HEK293T (cell line): Measurements from ENCODE around the gene DENND2A.

ENCODE experiments used
- CTCF ChIA-PET: fragments of 350-600 bp; formaldehyde crosslinking; extraction: SDS; loops from one replicate; lab custom pipeline; 2021; ENCODE audit warnings: antibody characterized with exemption, inconsistent platforms; lab: Yijun Ruan, JAX
- POLR2A ChIA-PET: fragments of 350-600 bp; formaldehyde crosslinking; extraction: SDS; loops from one replicate; lab custom pipeline; 2020; ENCODE audit warnings: antibody characterized with exemption, inconsistent platforms; lab: Yijun Ruan, JAX
- DNase-seq: peaks from one replicate; pipeline ENCODE4 v3.0.0; 2012; ENCODE audit warnings: mixed read lengths; ENCODE audit errors: extremely low spot score
- ARNT ChIP-seq: fragments of 450-650 bp; IDR thresholded peaks from 2 replicates; pipeline ENCODE4 v1.6.1; 2017; ENCODE audit warnings: mild to moderate bottlenecking
- BHLHE40 ChIP-seq: fragments of 450-650 bp; IDR thresholded peaks from 2 replicates; pipeline ENCODE4 v1.6.1; 2016; ENCODE audit warnings: mild to moderate bottlenecking, moderate library complexity, borderline replicate concordance
- CTBP1 ChIP-seq: fragments of 450-650 bp; IDR thresholded peaks from 2 replicates; pipeline ENCODE4 v1.6.1; 2016; ENCODE audit warnings: borderline replicate concordance
- ELF4 ChIP-seq: fragments of 450-650 bp; IDR thresholded peaks from 2 replicates; pipeline ENCODE4 v1.6.1; 2017; ENCODE audit warnings: antibody characterized with exemption
- FOXA1 ChIP-seq: fragments of 450-650 bp; IDR thresholded peaks from 2 replicates; pipeline ENCODE4 v1.6.1; 2016; ENCODE audit warnings: mild to moderate bottlenecking
- FOXK2 ChIP-seq: fragments of 450-650 bp; IDR thresholded peaks from 2 replicates; pipeline ENCODE4 v1.6.1; 2016; ENCODE audit warnings: mild to moderate bottlenecking
- FOXM1 ChIP-seq: fragments of 450-650 bp; IDR thresholded peaks from 2 replicates; pipeline ENCODE4 v1.6.1; 2017; ENCODE audit warnings: mild to moderate bottlenecking, borderline replicate concordance
- HDGF ChIP-seq: fragments of 450-650 bp; IDR thresholded peaks from 2 replicates; pipeline ENCODE4 v1.6.1; 2017; ENCODE audit warnings: antibody characterized with exemption, borderline replicate concordance
- L3MBTL2 ChIP-seq: fragments of 450-650 bp; conservative IDR thresholded peaks from 2 replicates; pipeline ENCODE4 v1.6.1; 2016; ENCODE audit warnings: mild to moderate bottlenecking
- LEF1 ChIP-seq: fragments of 450-650 bp; IDR thresholded peaks from 2 replicates; pipeline ENCODE4 v1.6.1; 2017; ENCODE audit warnings: mild to moderate bottlenecking, borderline replicate concordance
- NFRKB ChIP-seq: fragments of 450-650 bp; IDR thresholded peaks from 2 replicates; pipeline ENCODE4 v1.6.1; 2016; ENCODE audit warnings: mild to moderate bottlenecking, moderate library complexity
- SP1 ChIP-seq: fragments of 450-650 bp; IDR thresholded peaks from 2 replicates; pipeline ENCODE4 v1.6.1; 2017
- SUZ12 ChIP-seq: fragments of 450-650 bp; IDR thresholded peaks from 2 replicates; pipeline ENCODE4 v1.6.1; 2016; ENCODE audit warnings: mild to moderate bottlenecking
- TARDBP ChIP-seq: fragments of 450-650 bp; IDR thresholded peaks from 2 replicates; pipeline ENCODE4 v1.6.1; 2016
- ZNF384 ChIP-seq: fragments of 450-650 bp; IDR thresholded peaks from 2 replicates; pipeline ENCODE4 v1.6.1; 2016
- TF ChIP-seq, protein P1 (sequence below): fragments of 450-650 bp; IDR thresholded peaks from 2 replicates; pipeline ENCODE4 v1.6.1; 2016

The DENND2A gene

DNA sequence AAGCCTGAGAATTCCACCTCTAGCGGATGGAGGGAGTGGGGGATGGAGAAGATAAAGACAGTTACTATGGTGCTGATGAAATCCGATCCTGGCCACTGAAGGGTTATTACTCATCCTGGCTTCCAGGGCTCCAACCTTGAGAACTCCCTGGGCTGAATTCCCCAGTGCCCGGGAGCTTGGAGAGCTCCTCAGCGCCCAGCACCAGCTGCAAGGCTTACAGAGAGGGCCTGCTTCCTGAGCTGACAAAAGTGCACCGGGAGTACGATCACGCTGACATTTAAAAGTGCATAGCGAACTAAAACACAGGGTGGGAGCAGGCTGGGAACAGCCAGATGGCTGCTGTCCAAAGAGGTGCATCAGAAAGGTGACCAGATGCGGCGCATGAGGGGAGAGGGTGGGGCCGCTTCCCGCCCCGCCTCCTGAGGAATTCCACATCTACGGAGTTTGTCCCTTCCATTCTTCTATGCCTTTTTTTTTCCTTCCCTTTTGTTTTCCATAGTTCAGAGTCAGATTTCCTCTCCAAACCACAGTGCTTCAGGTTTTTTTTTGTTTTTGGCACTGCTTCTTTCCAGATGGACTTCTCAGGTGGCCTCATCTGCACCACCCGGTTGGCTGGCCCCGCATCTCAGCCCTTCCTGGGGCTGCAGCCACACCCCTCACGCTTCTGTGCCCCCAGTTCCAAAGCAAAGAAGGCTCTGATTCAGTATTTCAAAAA is 98.9 kb downstream of the DENND2A start:
- TF ChIP-seq ELF4, result no peak
- TF ChIP-seq CTBP1, result peak; percentile 65; the same call in 1 of the 2 replicates
- DNase-seq, result peak; percentile 74
- ChIA-PET POLR2A (no interaction called here), CTCF (interaction anchor here (0.6 to 1.4 kb wide), 4 partner anchors 24 to 105 kb away, joined by 3 read pairs; no protein-coding TSS in a partner anchor)

DNA sequence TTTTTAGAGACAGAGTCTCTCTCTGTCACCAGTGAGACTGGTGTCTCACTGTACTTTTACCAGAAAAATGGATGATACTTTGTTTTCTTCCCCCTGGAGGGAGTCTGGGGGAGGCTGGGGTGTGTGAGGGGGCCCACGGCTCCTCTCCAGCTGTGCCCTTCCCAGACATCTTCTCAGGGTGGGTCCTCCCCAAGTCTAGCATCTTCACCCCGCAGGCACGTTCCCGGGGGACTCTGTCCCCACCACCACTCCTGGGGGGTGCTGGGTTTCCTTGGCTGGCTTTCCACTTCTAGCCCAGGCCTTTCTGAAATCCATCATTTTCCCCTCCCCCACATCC is 99.5 kb downstream of the DENND2A start:
- CTCF ChIA-PET, result interaction anchor here (1.4 kb wide), 1 partner anchor 105 kb away, joined by 3 read pairs; no protein-coding TSS in a partner anchor
- POLR2A ChIA-PET, result no interaction called here
- peak; percentile 20 for DNase-seq
- no peak for TF ChIP-seq TARDBP
- no peak for TF ChIP-seq FOXM1
- no peak for TF ChIP-seq SP1
- TF ChIP-seq NFRKB, result no peak
- no peak for TF ChIP-seq SUZ12
- TF ChIP-seq FOXK2, result no peak
- no peak for TF ChIP-seq HDGF
- TF ChIP-seq L3MBTL2, result no peak

- ChIA-PET POLR2A (no interaction called here), CTCF (interaction anchor here (1.4 kb wide), 1 partner anchor 105 kb away, joined by 3 read pairs; no protein-coding TSS in a partner anchor)
- no peak for TF ChIP-seq LEF1
- no peak for TF ChIP-seq FOXA1
- no peak for TF ChIP-seq ZNF384
- no peak for TF ChIP-seq HDGF
- no peak for TF ChIP-seq CTBP1
- TF ChIP-seq TARDBP, result no peak
- TF ChIP-seq, protein P1, sequence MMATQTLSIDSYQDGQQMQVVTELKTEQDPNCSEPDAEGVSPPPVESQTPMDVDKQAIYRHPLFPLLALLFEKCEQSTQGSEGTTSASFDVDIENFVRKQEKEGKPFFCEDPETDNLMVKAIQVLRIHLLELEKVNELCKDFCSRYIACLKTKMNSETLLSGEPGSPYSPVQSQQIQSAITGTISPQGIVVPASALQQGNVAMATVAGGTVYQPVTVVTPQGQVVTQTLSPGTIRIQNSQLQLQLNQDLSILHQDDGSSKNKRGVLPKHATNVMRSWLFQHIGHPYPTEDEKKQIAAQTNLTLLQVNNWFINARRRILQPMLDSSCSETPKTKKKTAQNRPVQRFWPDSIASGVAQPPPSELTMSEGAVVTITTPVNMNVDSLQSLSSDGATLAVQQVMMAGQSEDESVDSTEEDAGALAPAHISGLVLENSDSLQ, result no peak
- TF ChIP-seq SP1, result no peak
- no peak for TF ChIP-seq FOXK2
- TF ChIP-seq ARNT, result no peak
- TF ChIP-seq BHLHE40, result no peak
- DNase-seq, result no peak
These were observed 100.4 kb downstream of the DENND2A start for GRCh38 chr7:140540136-140540777.

DNA sequence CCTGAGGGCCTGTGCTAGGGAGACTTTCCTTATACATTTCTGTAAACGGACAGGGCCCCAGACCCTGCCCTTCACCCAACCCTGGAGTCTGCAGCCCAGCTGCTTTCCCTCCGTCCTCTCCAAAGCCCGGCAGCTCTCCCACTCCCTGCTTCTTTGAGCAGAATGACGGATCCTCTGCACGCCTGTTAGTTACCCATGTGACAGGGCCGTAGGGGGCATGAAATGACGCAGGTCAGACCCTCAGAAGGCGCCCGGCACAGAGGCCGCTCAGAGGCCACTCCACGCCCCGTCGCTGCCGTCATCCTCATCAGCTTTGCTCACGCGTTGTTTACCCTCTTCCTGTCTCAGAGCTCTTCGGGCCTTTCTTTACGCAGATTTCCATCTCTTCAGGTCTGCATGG is 101.2 kb downstream of the DENND2A start:
- ChIA-PET CTCF (interaction anchor here (0.6 kb wide), 1 partner anchor 31 kb away, joined by 3 read pairs; no protein-coding TSS in a partner anchor), POLR2A (no interaction called here)
- TF ChIP-seq, protein P1, result no peak
- TF ChIP-seq L3MBTL2, result no peak
- no peak for TF ChIP-seq SP1
- no peak for TF ChIP-seq NFRKB
- no peak for TF ChIP-seq BHLHE40
- no peak for TF ChIP-seq ZNF384
- TF ChIP-seq FOXA1, result no peak
- no peak for TF ChIP-seq CTBP1
- no peak for TF ChIP-seq ARNT
- no peak for TF ChIP-seq SUZ12
- no peak for TF ChIP-seq HDGF
- TF ChIP-seq ELF4, result no peak
- TF ChIP-seq LEF1, result no peak
- DNase-seq, result no peak

GRCh38 chr7:140537750-140538482 is 102.7 kb downstream of the DENND2A start:
- POLR2A ChIA-PET, result interaction anchor here (0.8 kb wide), 1 partner anchor 10 kb away, joined by 3 read pairs; no protein-coding TSS in a partner anchor

More at GRCh38 chr7:140537750-140538482, 102.7 kb downstream of the DENND2A start:
- CTCF ChIA-PET, result no interaction called here
- TF ChIP-seq BHLHE40 (no peak), CTBP1 (no peak), TARDBP (no peak), SUZ12 (no peak), NFRKB (no peak), SP1 (no peak), FOXA1 (no peak), FOXM1 (no peak), HDGF (no peak), ZNF384 (no peak), FOXK2 (no peak), ARNT (no peak), L3MBTL2 (no peak)
- TF ChIP-seq, protein P1, result no peak
- DNase-seq, result no peak
